SK-N-SH treated with all-trans-retinoic acid at 6 μM for 48 hours (cell line): ENCODE results near the gene FAM171A2.
"Not testable (repeated sequence)": the region's sequence is repeated elsewhere in the genome, so short reads cannot be mapped to it uniquely, and the experiment has no call there.

Source experiments
- ATAC-seq: fragments of 200-7000 bp; cut with Tn5 transposase; 3 replicates; pipeline ENCODE4 v1.9.1; 2020; ENCODE audit warnings: mild to moderate bottlenecking, moderate library complexity
- BACH2 ChIP-seq: fragments of 250-450 bp; sonication (Bioruptor Pico); IDR thresholded peaks from 2 replicates; pipeline ENCODE4 v1.9.0; 2021; ENCODE audit warnings: mild to moderate bottlenecking, borderline replicate concordance
- CSDC2 ChIP-seq: fragments of 250-450 bp; sonication (Bioruptor Pico); IDR thresholded peaks from 2 replicates; pipeline ENCODE4 v1.5.0; 2020; ENCODE audit warnings: mild to moderate bottlenecking, moderate library complexity
- ESRRG ChIP-seq: fragments of 250-450 bp; sonication (Bioruptor Pico); IDR thresholded peaks from 2 replicates; pipeline ENCODE4 v1.6.1; 2021; ENCODE audit warnings: mild to moderate bottlenecking
- ISL1 ChIP-seq: fragments of 250-450 bp; sonication (Bioruptor Pico); IDR thresholded peaks from 2 replicates; pipeline ENCODE4 v2.1.2; 2022; ENCODE audit warnings: mild to moderate bottlenecking, moderate library complexity
- OSR1 ChIP-seq: fragments of 250-450 bp; sonication (Bioruptor Pico); IDR thresholded peaks from 2 replicates; pipeline ENCODE4 v1.8.0; 2022; ENCODE audit warnings: moderate library complexity, mild to moderate bottlenecking, inconsistent platforms
- PATZ1 ChIP-seq: fragments of 250-450 bp; sonication (Bioruptor Pico); IDR thresholded peaks from 2 replicates; pipeline ENCODE4 v1.8.0; 2020; ENCODE audit warnings: mild to moderate bottlenecking, moderate library complexity, borderline replicate concordance
- POU6F1 ChIP-seq: fragments of 250-450 bp; sonication (Bioruptor Pico); IDR thresholded peaks from 2 replicates; pipeline ENCODE4 v1.8.0; 2021; ENCODE audit warnings: low read depth, mild to moderate bottlenecking, moderate library complexity, borderline replicate concordance
- PPARA ChIP-seq: fragments of 250-450 bp; sonication (Bioruptor Pico); IDR thresholded peaks from 2 replicates; pipeline ENCODE4 v1.5.0; 2020; ENCODE audit warnings: mild to moderate bottlenecking, borderline replicate concordance
- RARB ChIP-seq: fragments of 250-450 bp; sonication (Bioruptor Pico); IDR thresholded peaks from 2 replicates; pipeline ENCODE4 v1.8.0; 2021; ENCODE audit warnings: mild to moderate bottlenecking, moderate library complexity
- SNAI2 ChIP-seq: fragments of 250-450 bp; sonication (Bioruptor Pico); IDR thresholded peaks from 2 replicates; pipeline ENCODE4 v1.5.0; 2020; ENCODE audit warnings: mild to moderate bottlenecking, moderate library complexity
- TOX ChIP-seq: fragments of 250-450 bp; sonication (Bioruptor Pico); IDR thresholded peaks from 2 replicates; pipeline ENCODE4 v1.8.0; 2021; ENCODE audit warnings: mild to moderate bottlenecking, moderate library complexity, borderline replicate concordance
- ZFP30 ChIP-seq: fragments of 450-650 bp; formaldehyde crosslinking; IDR thresholded peaks from 2 replicates; pipeline ENCODE4 v1.5.0; 2022; ENCODE audit warnings: mild to moderate bottlenecking, moderate library complexity
- ZNF565 ChIP-seq: fragments of 450-650 bp; formaldehyde crosslinking; conservative IDR thresholded peaks from 2 replicates; pipeline ENCODE4 v1.5.0; 2020; ENCODE audit warnings: low read depth, mild to moderate bottlenecking, moderate library complexity
- TF ChIP-seq, protein P1 (sequence below): fragments of 250-450 bp; sonication (Bioruptor Pico); IDR thresholded peaks from 2 replicates; pipeline ENCODE4 v1.5.1; 2020; ENCODE audit warnings: low read depth, mild to moderate bottlenecking, moderate library complexity

The FAM171A2 gene

GRCh38 chr17:44397479-44398440 is 34.1 kb upstream of the FAM171A2 start:
- TF ChIP-seq POU6F1 (CRISPR knock-in tag), result no peak
- TF ChIP-seq RARB (CRISPR knock-in tag), result no peak
- TF ChIP-seq, all 23 proteins: peak for 0

GRCh38 chr17:44396946-44397345 is 33.3 kb upstream of the FAM171A2 start:
- TF ChIP-seq PATZ1 (CRISPR knock-in tag) (no peak), ISL1 (CRISPR knock-in tag) (no peak), ZNF565 (CRISPR knock-in tag) (no peak)
- TF ChIP-seq, all 23 proteins: peak for 0
- ATAC-seq, result no peak

More at GRCh38 chr17:44397479-44398440, 34.1 kb upstream of the FAM171A2 start:
- no peak for ATAC-seq

- no peak for TF ChIP-seq RARB (CRISPR knock-in tag)
- TF ChIP-seq, all 23 proteins: peak for 0
- ATAC-seq, result no peak
Observed at GRCh38 chr17:44394833-44395232, 31.2 kb upstream of the FAM171A2 start.

DNA sequence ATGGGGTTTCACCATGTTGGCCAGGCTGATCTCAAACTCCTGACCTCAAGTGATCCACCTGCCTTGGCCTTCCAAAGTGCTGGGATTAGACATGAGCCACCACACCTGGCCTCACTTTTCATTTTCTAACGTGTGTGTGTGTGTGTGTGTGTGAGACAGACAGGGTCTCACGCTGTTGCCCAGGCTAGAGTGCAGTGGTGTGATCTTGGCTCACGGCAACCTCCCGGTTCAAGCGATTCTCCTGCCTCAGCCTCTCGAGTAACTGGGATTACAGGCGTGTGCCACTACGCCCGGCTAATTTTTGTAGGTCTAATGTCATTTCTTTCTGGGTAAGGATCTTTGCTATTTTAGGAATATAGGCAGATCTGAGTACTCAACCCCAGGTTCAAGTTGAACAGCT is 30.5 kb upstream of the FAM171A2 start:
- not testable (repeated sequence) for ATAC-seq

DNA sequence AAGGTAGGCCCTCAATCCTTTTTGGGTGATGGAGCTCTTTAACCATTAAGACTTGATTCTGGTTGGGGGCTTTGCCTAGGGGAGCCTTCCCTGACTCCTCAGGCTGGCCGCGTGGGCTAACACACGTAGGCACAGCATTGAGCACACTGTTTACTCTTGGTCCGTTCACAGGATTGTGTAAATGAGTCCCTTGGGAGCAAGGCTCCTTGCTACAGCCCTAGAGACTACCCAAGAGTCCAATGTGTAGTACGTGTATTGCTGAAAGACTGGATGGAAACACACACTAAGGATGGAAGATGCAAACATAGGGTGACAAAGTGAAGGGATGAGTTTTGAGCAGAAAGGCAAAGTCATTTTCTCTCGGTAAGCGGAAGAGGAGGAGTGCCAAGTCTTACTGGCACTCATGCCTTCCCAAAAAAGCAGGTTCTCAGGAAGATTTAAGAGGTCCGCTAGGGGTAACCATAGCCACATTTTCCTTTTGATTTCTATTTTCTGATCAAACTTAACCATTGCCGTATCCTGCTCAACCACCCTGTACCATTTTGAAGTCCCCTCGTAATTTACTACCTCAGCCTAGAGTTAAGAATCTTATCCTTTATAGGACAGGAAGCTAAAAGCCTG is 26.7 kb upstream of the FAM171A2 start:
- no peak for ATAC-seq

DNA sequence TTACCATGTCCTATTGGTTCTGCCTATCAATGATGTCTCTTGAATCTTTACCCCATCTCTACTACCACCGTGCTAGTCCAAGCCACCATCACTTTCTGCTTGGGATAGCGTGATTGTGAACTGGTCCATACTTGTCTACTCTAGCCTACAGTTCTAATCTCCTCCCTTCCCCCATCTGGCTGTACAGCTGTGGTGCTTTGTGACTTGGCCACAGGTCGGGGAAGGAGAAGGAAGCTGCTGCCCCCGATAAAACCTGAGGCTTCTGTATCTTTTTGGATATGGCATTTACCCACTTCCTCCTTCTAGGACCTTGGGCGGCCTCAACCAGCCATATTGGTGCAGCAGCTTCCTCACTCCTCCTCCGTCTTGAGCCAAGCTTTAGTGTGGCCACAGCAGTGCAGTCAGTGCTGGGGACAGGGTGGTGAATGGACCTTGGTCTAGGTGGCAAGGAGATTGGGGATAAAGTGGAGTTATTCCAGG is 26.1 kb upstream of the FAM171A2 start:
- TF ChIP-seq CSDC2 (CRISPR knock-in tag), result no peak
- no peak for ATAC-seq

More for the DNA sequence above, 26.7 kb upstream of the FAM171A2 start:
- TF ChIP-seq PPARA (CRISPR knock-in tag), result no peak
- no peak for TF ChIP-seq BACH2 (CRISPR knock-in tag)
- TF ChIP-seq ZFP30, result no peak
- TF ChIP-seq SNAI2 (CRISPR knock-in tag), result no peak
- no peak for TF ChIP-seq PATZ1 (CRISPR knock-in tag)
- TF ChIP-seq OSR1 (CRISPR knock-in tag), result no peak
- TF ChIP-seq ESRRG (CRISPR knock-in tag), result no peak
- no peak for TF ChIP-seq ISL1 (CRISPR knock-in tag)
- TF ChIP-seq, protein P1, sequence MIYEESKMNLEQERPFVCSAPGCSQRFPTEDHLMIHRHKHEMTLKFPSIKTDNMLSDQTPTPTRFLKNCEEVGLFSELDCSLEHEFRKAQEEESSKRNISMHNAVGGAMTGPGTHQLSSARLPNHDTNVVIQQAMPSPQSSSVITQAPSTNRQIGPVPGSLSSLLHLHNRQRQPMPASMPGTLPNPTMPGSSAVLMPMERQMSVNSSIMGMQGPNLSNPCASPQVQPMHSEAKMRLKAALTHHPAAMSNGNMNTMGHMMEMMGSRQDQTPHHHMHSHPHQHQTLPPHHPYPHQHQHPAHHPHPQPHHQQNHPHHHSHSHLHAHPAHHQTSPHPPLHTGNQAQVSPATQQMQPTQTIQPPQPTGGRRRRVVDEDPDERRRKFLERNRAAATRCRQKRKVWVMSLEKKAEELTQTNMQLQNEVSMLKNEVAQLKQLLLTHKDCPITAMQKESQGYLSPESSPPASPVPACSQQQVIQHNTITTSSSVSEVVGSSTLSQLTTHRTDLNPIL (CRISPR knock-in tag), result no peak
- no peak for TF ChIP-seq TOX (CRISPR knock-in tag)
